Upper lobe of right lung (tissue), 1 donor: ENCODE results near the gene ZNF532. TPM values are rescaled to one million over a fixed set of nuclear protein-coding genes. Genes with fewer than 3 reads are reported as not detected.

Source experiments
- ATAC-seq: fragments of 200-7000 bp; cut with Tn5 transposase; one replicate; pipeline ENCODE4 v1.9.1; 2020; ENCODE audit warnings: mild to moderate bottlenecking, moderate library complexity
- DNase-seq: peaks from one replicate; pipeline ENCODE4 v3.0.0-alpha.2; 2020
- H3K27ac ChIP-seq: fragments of 200-600 bp; one replicate; pipeline ENCODE4 v1.8.0; 2022
- H3K27me3 ChIP-seq: fragments of 200-600 bp; one replicate; pipeline ENCODE4 v1.8.0; 2022; ENCODE audit warnings: mild to moderate bottlenecking
- H3K36me3 ChIP-seq: fragments of 200-600 bp; one replicate; pipeline ENCODE4 v1.8.0; 2022
- H3K4me1 ChIP-seq: fragments of 200-600 bp; one replicate; pipeline ENCODE4 v1.8.0; 2022
- H3K4me3 ChIP-seq: fragments of 200-600 bp; one replicate; pipeline ENCODE4 v1.8.0; 2022; ENCODE audit warnings: mild to moderate bottlenecking
- H3K9me3 ChIP-seq: fragments of 200-600 bp; one replicate; pipeline ENCODE4 v1.8.0; 2022
- CTCF ChIP-seq: fragments of 200-600 bp; IDR thresholded peaks from one replicate; pipeline ENCODE4 v1.8.0; 2022; ENCODE audit warnings: antibody characterized with exemption
- intact Hi-C: fragments of 100-400 bp; cut with DNase I; formaldehyde crosslinking; loops from one replicate; pipeline ENCODE4 v1.11.0; 2022
- total RNA-seq: library from RNA; stranded (reverse); fragmentation: NEBNext Ultra II Directional; extraction: Animal tissue kit (Norgen Biotek cat#: 25700); gene quantifications from one replicate; pipeline ENCODE4 v1.2.1, GENCODE V29; 2021
- donor health status: DM: no; HTN: yes; CAD: no; lungs with severe emphysema.

Gene ZNF532
- total RNA-seq, 1 donor from 2014 or later, result 56.6 TPM

GRCh38 chr18:58871514-58872420 is 7.1 kb downstream of the ZNF532 start:
- TF ChIP-seq CTCF, result no peak
- H3K4me1 ChIP-seq, result peaks cover 12% of the 10 kb centered on the region
- no peak overlapping the region for H3K4me3 ChIP-seq
- no peak for DNase-seq
- peak overlapping the region; percentile 4 for H3K27ac ChIP-seq
- no peaks in the 10 kb centered on the region for H3K27me3 ChIP-seq
- H3K9me3 ChIP-seq, result no peaks in the 10 kb centered on the region
- peaks cover 7% of the 10 kb centered on the region for H3K36me3 ChIP-seq
- intact Hi-C loops, result no loop called here
- ATAC-seq, result no peak

- Histone ChIP-seq H3K27ac (no peak overlapping the region), H3K27me3 (no peaks in the 10 kb centered on the region)
Observed at GRCh38 chr18:58878640-58879039, 14.0 kb downstream of the ZNF532 start.

GRCh38 chr18:58881477-58881876 is 16.8 kb downstream of the ZNF532 start:
- H3K27me3 ChIP-seq, result no peaks in the 10 kb centered on the region
- TF ChIP-seq CTCF, result no peak
- H3K9me3 ChIP-seq, result no peaks in the 10 kb centered on the region
- ATAC-seq, result no peak
- H3K4me3 ChIP-seq, result no peak overlapping the region
- H3K4me1 ChIP-seq, result peaks cover 14% of the 10 kb centered on the region
- no peak for DNase-seq
- no peaks in the 10 kb centered on the region for H3K36me3 ChIP-seq
- H3K27ac ChIP-seq, result no peak overlapping the region
- intact Hi-C loops, result no loop called here

More at GRCh38 chr18:58878640-58879039, 14.0 kb downstream of the ZNF532 start:
- intact Hi-C loops, result no loop called here
- H3K36me3 ChIP-seq, result no peaks in the 10 kb centered on the region
- DNase-seq (no peak), ATAC-seq (no peak)
- peaks cover 13% of the 10 kb centered on the region for H3K4me1 ChIP-seq
- H3K4me3 ChIP-seq, result no peak overlapping the region
- no peak for TF ChIP-seq CTCF
- H3K9me3 ChIP-seq, result no peaks in the 10 kb centered on the region

GRCh38 chr18:58882044-58882443 is 17.4 kb downstream of the ZNF532 start:
- Histone ChIP-seq H3K4me1 (peaks cover 20% of the 10 kb centered on the region), H3K9me3 (no peaks in the 10 kb centered on the region), H3K27ac (no peak overlapping the region), H3K36me3 (no peaks in the 10 kb centered on the region), H3K27me3 (no peaks in the 10 kb centered on the region), H3K4me3 (no peak overlapping the region)
- intact Hi-C loops, result no loop called here
- ATAC-seq (no peak), DNase-seq (no peak)
- no peak for TF ChIP-seq CTCF

- ATAC-seq (no peak), DNase-seq (no peak)
- intact Hi-C loops, result no loop called here
- H3K4me1 ChIP-seq, result peaks cover 25% of the 10 kb centered on the region
- no peaks in the 10 kb centered on the region for H3K9me3 ChIP-seq
- no peak overlapping the region for H3K4me3 ChIP-seq
- H3K36me3 ChIP-seq, result no peaks in the 10 kb centered on the region
- no peak for TF ChIP-seq CTCF
- no peak overlapping the region for H3K27ac ChIP-seq
- no peaks in the 10 kb centered on the region for H3K27me3 ChIP-seq
Observed at GRCh38 chr18:58882686-58883085, 18.0 kb downstream of the ZNF532 start.
